Osteocyte (in vitro differentiated cells): ENCODE measurements around the gene MBD2. TPM values are rescaled to one million over a fixed set of nuclear protein-coding genes. Genes with fewer than 3 reads are reported as not detected.
A peak's percentile ranks its signal among the peaks of the same experiment; 100 is the strongest.

ENCODE experiments used
- DNase-seq: peaks from one replicate; pipeline ENCODE4 v3.0.0; 2021; ENCODE audit warnings: mixed read lengths; ENCODE audit not compliant: unreplicated experiment; ENCODE audit errors: extremely low spot score
- H3K27ac Mint-ChIP-seq: one replicate; pipeline ENCODE4 v1.8.0; 2021; ENCODE audit warnings: mild to moderate bottlenecking, mixed read lengths; ENCODE audit not compliant: unreplicated experiment
- H3K27me3 Mint-ChIP-seq: one replicate; pipeline ENCODE4 v1.8.0; 2021; ENCODE audit warnings: mixed read lengths; ENCODE audit not compliant: unreplicated experiment
- H3K36me3 Mint-ChIP-seq: one replicate; pipeline ENCODE4 v1.8.0; 2021; ENCODE audit warnings: mixed read lengths; ENCODE audit not compliant: unreplicated experiment
- H3K4me1 Mint-ChIP-seq: one replicate; pipeline ENCODE4 v1.8.0; 2021; ENCODE audit warnings: mixed read lengths; ENCODE audit not compliant: unreplicated experiment
- H3K4me3 Mint-ChIP-seq: one replicate; pipeline ENCODE4 v1.8.0; 2021; ENCODE audit warnings: mild to moderate bottlenecking, moderate library complexity, mixed read lengths; ENCODE audit not compliant: unreplicated experiment
- H3K9me3 Mint-ChIP-seq: one replicate; pipeline ENCODE4 v1.8.0; 2021; ENCODE audit warnings: mixed read lengths; ENCODE audit not compliant: unreplicated experiment
- total RNA-seq: library from RNA; stranded (reverse); gene quantifications from 2 replicates; pipeline ENCODE4 v1.2.1, GENCODE V29; 2021
- TF ChIP-seq, protein P1 (sequence below): fragments of 200-600 bp; sonication (generic); IDR thresholded peaks from 2 replicates; pipeline ENCODE4 v1.5.0; 2021; ENCODE audit warnings: antibody characterized with exemption, mild to moderate bottlenecking, moderate library complexity

Gene MBD2
- total RNA-seq, 1 donor from 2014 or later, result 58.3 TPM

DNA sequence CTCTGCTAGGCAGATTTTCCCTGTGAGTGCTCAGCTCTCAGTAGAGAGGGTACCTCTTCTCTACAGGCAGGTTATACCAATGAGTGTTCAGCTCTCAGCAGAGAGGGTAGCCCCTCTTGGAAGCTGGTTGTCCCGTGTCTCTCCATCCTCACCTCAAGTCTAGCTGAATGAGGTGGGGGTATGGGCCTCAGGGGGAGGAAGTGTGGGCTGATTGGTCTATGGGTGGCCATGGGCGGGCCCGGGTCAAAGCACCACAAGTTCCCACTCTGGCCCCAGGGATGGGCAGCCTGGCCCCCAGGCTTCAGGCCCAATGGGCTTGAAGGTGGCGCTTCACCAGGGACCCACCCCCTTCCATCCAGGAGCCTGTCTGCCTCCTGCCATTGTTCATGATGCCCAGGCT is 17.0 kb upstream of the MBD2 start:
- no peak for DNase-seq
- no peaks in the 10 kb centered on the region for H3K36me3 Mint-ChIP-seq
- H3K27ac Mint-ChIP-seq, result no peak overlapping the region
- no peaks in the 10 kb centered on the region for H3K9me3 Mint-ChIP-seq
- H3K4me3 Mint-ChIP-seq, result no peak overlapping the region
- peaks cover 4% of the 10 kb centered on the region for H3K27me3 Mint-ChIP-seq
- TF ChIP-seq, protein P1, sequence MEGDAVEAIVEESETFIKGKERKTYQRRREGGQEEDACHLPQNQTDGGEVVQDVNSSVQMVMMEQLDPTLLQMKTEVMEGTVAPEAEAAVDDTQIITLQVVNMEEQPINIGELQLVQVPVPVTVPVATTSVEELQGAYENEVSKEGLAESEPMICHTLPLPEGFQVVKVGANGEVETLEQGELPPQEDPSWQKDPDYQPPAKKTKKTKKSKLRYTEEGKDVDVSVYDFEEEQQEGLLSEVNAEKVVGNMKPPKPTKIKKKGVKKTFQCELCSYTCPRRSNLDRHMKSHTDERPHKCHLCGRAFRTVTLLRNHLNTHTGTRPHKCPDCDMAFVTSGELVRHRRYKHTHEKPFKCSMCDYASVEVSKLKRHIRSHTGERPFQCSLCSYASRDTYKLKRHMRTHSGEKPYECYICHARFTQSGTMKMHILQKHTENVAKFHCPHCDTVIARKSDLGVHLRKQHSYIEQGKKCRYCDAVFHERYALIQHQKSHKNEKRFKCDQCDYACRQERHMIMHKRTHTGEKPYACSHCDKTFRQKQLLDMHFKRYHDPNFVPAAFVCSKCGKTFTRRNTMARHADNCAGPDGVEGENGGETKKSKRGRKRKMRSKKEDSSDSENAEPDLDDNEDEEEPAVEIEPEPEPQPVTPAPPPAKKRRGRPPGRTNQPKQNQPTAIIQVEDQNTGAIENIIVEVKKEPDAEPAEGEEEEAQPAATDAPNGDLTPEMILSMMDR, result no peak
- H3K4me1 Mint-ChIP-seq, result peaks cover 26% of the 10 kb centered on the region

DNA sequence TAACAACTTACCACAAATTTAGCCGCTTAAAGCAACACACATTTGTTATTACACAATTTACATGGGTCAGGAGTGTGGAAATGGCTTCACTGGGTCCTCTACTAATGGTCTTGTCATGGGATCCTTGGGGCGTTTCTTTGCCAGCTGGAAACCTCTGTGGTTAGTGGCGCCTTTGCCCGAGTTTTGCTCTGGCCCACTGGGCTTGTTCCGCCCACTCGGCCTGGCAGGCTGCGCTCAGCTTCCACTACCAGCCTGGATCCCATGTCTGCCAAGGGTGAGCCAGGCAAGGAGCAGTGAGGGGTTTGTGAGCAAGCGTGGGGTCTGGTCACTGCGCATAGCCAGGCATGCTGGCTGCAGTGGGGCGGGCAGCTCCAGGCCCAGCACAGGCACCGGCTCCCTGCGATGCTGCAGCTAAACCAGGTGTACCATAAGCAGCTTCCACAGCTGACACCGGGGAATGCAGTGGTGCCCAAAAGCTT is 16.2 kb upstream of the MBD2 start:
- Mint-ChIP-seq H3K4me1 (peaks cover 24% of the 10 kb centered on the region), H3K27me3 (peaks cover 7% of the 10 kb centered on the region), H3K27ac (peak overlapping the region; percentile 68), H3K4me3 (no peak overlapping the region), H3K9me3 (no peaks in the 10 kb centered on the region), H3K36me3 (no peaks in the 10 kb centered on the region)
- no peak for DNase-seq
- TF ChIP-seq, protein P1, result no peak

DNA sequence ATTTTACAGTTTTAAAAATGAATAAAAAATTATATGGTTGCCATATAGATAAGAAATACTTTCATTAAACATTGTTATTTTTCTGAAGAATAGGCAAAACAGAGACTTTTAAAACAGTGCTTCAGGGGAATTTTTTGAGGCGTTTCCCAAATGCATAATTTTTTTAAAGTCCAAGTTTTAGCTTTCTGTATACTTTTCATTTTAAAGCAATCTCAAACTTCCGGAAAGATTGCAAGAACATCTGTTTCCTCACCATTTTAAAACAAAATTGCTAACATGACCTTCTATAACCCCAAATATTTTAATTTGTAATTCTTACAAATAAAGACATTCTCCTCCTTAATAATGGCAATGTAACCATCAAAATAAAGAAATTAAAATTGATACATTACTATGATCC is 15.1 kb upstream of the MBD2 start:
- Mint-ChIP-seq H3K4me3 (no peak overlapping the region), H3K27me3 (peaks cover 9% of the 10 kb centered on the region), H3K36me3 (no peaks in the 10 kb centered on the region), H3K4me1 (peaks cover 24% of the 10 kb centered on the region), H3K9me3 (no peaks in the 10 kb centered on the region), H3K27ac (peak overlapping the region; percentile 68)
- no peak for DNase-seq
- TF ChIP-seq, protein P1, result no peak

DNA sequence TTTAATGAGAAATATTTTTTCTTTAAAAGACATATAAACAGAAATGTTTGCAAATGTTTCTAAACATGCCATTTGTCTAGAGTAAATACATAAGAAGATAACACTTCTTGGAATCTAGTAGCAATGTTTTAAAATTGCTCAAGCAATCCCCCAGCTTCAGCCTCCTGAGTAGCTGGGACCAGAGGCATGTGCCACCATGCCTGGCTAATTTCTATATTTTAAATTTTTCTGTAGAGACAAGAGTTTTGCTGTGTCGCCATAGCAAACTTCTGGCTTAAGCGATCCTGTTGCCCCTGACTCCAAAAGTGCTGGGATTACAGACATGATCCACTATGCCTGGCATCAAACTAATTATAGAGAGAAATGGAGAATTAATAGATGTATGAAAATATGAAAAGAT is 14.6 kb upstream of the MBD2 start:
- Mint-ChIP-seq H3K4me3 (no peak overlapping the region), H3K27me3 (peaks cover 12% of the 10 kb centered on the region), H3K4me1 (peaks cover 24% of the 10 kb centered on the region)

DNA sequence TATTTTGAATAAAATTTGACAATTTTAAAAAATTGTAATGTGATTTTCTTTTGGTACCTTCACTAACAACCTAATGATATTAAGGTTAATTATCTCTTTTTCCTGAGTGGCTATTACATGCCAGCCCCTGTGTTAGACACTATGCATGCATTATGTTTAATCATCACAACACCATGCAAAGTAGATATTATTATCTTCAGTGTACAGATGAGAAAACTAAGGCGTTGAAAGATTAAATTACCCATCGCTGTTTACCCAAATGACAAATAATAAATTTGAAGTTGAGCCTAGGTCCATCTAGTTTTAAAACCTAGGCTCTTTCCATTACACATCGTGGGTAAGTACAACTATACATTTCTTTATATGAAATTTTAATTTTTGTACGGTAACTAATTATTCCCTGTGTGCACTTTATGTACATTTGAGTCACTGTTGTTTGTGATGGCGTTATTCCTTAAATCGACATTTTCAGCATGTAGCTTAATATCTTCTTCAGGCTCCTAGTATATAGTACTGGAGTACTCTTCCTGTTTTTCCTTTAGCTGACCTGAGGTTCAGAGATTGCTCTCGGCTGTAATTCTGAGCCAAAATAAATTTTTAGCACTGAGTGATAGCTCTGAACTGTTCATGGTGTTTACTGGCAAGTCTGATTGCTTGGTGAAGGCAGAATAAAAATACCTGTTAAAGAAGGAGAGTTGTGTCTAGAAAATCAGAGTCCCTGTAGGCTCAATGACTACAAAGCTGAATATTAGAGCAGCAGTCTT is 13.9 kb upstream of the MBD2 start:
- TF ChIP-seq, protein P1, result no peak
- H3K9me3 Mint-ChIP-seq, result no peaks in the 10 kb centered on the region
- H3K4me3 Mint-ChIP-seq, result no peak overlapping the region
- no peak for DNase-seq
- peak overlapping the region; percentile 68 for H3K27ac Mint-ChIP-seq
- H3K36me3 Mint-ChIP-seq, result no peaks in the 10 kb centered on the region
- peaks cover 24% of the 10 kb centered on the region for H3K4me1 Mint-ChIP-seq
- H3K27me3 Mint-ChIP-seq, result peaks cover 12% of the 10 kb centered on the region

More for the DNA sequence above, 14.6 kb upstream of the MBD2 start:
- TF ChIP-seq, protein P1, result no peak
- Mint-ChIP-seq H3K27ac (peak overlapping the region; percentile 68), H3K9me3 (no peaks in the 10 kb centered on the region), H3K36me3 (no peaks in the 10 kb centered on the region)
- DNase-seq, result no peak
